ENCODE data around the gene INHA.

INHA gene

DNA sequence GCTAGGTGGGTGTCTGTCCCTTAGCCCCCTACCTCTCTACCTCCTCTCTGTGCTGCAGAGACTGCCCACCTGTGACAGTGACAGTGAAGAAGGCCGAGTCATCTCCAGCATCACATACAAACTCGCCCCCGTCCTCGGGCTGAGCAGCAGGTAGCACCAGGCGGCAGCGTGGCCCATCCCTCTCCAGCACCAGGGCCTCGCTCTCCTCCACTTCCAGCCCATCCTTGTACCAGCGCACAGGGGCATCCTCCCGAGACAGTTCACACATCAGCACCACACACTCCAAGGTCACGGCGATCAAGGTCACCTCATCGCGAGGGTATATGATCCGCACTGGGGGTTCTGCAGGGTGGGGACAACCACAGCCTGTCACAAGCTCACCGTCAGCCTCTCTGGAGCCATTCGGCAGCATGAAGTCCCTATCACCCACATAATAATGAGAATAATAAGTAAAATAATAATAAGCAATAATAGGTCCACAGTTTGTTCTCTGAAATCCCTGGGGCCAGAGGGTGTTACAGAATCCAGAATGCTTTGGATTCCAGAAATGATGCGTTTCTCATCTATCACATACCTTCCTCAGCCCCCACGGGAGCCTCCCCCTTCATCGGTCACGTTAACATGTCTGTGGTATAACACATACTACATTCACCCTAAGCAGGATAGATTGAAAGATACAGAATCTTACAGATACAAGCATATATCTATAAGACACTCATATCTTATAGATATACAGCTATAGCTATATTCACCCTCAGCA lies 12.8 kb upstream of the INHA start:
- DNase-seq (ENCODE audit: low read depth): peak; percentile 36

DNA sequence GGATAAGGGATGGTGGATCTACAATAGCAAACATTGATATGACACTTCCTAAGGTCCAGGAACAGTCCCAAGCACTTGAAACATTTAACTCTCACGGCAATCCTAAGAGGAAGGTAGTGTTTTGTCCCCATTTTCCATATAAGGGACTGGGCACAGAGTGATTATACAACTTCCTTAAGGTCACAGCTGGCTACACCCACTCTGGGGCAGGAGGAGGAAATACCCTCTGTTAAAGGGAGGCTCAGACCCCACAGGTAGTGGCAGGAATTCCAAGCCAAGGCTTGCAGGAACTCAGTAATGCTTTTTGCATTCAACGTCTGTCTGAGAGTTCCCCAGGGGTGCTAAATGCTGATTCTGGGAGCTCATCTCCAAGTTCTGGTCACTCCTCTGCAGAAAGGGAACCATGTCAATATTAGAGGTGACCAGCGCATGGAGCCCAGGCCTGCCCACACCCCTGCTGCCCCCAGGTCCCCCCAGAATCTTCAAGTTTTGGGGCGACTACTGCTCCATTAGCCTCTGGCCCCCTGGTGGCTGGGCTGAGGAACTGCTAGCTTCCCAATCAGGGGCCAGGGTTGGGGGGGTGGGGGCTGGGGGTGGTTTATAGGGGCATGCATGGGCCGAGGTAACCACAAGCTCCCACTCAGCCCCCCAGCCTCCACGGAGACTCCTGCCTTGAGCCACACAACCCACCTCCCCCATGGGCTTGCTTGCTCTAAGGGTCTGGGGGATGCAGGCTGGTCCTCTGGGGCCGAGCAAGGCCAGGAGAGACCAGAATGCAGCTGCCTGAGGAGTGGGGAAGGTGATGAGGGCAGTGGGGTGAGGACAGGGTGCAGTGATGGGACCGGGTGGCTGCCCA lies 11.8 kb upstream of the INHA start:
- DNase-seq (ENCODE audit: low read depth): no peak

DNA sequence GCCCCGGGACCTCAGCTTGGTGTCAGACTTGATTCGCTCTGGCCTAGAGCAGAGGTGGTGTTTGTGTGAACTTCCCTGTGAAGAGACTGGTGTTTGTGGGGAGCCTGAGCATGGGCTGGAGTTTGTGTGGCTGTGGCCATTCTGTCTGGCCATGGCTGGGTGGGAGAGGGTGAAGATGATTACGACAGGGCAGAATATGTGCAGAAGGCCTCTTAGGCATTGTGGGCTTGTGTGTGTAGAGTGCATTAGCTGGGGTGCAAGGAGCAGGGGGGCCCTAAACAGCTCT lies 11.3 kb upstream of the INHA start:
- DNase-seq (ENCODE audit: low read depth): no peak

DNA sequence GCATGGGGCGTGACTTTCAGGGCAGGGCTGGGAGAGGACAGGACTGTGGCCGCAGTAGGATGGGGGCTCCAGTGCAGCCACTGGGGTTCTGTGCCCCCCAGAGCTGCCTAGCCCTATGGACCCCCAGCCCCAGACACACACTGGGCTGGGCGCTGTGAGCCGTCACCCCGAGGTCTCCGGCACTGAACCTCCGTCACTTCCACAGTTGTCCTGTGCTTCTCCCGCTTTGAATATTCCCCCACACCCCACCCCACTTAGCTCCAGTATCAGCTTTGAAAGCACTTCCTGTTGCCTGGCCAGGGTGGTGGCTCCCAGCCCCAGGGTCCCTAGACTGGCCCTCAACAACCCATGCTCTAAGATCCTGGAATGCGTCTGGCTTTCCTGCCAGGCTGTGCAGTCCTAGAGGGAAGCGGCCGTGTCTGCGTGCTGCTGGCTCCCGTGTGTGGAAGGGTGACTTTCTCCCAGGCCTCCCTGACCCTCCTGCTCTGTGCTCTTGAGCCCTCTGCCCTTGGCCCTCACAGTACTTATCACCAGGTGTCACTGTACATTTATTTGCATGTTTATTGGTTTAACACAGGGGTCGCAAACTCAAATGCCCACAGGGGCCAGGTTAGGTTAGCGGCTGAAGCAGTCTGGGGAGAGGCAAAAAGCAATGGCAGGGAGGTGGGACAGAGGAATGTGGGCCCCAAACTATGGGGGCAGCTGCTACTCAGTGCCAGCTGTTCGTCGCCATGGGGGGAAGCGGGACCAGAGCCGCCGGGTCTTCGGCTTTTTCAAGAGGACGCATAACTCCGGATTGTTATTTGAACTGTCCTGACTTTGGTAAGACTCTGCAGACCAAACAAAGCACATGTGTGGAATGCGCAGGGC lies 10.7 kb upstream of the INHA start:
- DNase-seq (ENCODE audit: low read depth): no peak

DNA sequence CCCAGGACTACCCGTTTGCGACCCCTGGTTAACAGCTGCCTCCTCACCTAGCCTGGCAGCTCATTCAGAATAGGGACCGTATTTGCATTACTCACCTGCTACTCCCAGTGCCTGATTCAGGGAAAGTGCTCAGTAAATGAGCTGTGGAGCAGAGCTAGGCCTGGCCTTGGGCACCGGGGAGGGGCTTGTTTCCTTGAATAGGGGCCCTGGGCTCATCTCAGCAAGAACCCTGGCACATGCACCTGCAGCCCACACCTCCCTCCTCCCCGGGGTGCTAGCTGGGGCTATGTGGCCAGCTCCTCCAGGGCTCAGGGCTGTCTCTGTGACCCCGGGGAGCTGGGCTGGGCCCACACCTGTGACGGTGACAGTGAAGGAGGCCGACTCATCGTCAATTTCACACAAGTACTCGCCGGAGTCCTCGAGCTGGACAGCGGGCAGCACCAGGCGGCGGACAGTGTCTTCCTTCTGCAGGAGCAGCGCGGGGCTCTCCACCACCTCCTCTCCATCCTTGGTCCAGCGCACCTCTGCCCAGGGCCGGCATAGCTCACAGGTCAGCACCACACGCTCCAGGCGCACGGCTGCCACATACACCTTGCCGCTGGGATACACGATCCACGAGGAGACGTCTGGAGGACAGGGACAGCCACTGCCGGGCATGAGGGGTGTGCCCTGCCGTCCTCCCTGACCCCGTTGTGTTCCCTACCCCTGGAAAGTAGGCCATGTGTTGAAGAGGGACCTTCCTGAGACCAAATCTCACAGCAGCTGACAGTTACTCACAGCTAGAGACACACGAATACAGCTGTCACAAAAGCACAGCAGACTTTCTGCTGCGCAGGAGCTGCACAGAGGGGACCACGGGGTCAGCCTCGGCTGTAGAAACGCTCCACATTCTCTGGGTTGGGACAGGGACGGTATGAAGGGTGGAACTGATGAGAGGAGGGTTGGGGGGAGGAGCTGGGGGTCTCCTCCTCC lies 9.8 kb upstream of the INHA start:
- DNase-seq (ENCODE audit: low read depth): no peak

DNA sequence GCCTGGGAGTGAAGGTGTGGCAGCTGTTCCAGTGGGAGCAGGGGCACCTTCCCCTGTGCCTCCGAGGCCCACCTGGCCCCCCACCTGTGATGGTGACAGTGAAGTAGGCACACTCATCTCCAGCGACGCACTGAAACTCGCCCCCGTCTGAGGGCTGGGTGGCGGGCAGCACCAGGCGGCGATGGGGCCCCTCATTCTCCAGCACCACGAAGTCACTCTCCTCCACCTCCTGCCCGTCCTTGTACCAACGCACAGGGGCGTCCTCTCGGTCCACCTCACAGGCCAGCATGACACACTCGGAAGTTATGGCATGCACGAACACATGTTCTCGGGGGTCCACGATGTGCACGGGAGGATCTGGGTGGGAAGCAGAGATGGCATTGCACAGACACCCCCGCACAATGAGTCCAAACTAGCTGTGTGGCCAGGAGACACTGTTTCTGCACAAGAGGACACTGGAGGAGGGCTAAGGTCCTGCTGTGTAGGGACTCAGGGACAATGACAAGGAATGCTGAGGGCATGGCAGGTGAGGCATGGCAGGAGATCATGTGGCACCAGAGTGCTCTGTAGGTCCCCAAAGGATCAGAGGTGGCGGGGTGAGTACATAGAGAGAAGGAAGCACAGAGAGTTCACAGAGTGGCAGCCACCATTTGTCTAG lies 8.7 kb upstream of the INHA start:
- DNase-seq (ENCODE audit: low read depth): no peak

DNA sequence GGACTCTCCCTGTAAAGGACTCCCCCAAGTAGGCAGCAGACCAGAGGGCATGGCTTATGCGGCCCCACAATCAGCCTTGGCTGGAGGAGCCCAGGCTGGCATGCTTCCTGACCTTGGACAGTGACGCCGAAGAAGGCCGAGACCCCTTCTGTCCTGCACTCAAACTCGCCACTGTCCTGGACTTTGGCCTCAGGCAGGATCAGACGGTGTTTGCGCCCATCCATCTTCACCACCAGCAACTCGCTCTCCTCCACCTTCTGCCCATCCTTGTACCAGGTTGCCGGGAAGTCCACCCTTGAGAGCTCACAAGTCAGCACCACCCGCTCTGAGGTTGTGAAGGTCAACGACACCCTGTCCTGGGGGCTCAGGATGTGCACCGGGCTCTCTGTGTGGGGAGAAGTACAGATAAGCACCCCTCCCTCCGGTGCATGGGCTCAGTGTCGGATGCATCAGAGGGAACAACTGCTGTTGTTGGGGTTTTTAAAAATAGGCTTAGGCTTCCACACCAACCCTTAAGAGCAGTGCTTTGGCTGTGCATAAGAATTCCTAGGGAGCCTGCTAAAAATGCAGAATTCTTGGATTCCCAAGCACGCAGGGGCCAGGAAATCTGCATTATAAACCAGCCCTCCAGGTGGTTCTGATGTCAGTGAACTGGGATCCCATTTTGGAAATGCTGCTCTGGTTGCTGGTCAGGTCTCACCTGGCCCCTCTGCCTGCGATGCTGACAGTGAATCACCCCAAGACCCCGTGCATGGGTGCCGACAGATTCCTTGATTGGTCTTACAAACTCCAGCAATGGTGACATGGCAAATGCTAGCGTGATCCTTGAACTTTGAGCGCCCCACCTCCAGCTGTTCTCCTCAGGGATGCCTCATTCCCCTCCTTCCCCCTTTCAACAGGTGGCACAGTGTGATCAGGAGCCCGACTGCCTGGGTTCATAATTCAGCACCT lies 6.7 kb upstream of the INHA start:
- no peak for DNase-seq (ENCODE audit: low read depth)

DNA sequence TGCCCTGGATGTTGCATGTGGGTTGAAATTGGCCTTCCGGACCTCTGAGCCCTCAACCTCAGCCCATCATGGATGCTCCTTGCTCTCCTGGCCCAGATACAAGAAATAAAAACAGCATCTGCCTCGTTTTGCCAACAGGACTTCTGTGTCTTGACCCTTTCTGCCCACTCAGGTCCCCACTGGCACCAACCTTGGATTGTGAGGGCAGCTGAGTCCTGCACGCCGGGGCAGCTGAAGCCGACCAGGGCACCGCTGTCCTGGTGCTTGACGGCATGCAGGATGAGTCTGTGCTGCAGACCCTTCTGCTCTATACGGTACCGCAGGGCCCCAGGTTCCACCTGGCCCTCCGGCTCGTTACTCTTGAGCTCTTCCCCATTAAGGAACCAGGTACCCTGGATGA lies 5.5 kb upstream of the INHA start:
- DNase-seq (ENCODE audit: low read depth): no peak

DNA sequence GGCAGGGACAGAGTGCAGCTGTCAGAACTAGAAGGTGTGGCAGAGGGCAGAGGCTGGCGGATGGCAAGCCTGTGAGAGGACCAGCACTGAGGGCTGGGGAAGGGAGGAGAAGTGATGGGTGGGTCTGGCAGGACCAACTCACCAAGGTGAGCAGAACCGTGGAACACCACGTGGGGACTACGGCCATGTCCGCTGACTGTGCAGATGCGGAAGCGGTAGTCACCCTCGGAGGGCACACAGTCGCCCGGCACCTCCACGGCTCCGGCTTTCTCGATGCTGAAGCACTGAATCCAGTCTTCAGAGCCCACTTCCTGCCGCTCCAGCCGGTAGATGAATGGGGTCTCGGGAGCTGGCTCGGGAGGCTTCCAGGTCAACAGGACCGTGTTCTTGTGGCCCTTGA lies 5.0 kb upstream of the INHA start:
- DNase-seq (ENCODE audit: low read depth): no peak

DNA sequence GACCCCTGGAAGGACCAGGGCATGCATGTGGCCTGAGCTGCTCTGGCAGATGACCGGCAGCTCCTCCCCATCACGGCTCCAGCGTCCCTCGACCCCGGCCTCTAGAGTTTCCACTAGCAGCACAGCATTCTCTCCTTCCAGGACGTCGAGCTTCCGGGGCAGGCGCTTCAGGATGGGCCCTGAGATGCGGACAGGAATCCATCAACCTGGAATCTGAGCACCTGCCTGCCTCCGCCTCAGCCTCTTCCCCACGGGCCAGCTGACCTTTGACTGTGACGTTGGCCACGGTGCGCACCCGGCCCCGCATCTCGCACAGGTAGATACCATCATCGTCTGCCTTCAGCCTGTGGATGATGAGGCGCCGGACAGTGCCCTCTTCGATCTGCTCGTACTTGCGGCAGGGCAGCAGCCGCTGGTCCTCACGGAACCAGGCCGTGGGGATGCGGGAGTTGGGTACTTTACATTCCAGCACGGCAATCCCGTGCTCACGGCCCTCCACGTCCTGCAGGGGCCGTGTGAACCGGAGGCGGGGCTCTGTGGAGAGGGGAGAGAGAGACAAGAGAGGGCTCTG lies 4.2 kb upstream of the INHA start:
- no peak for DNase-seq (ENCODE audit: low read depth)

DNA sequence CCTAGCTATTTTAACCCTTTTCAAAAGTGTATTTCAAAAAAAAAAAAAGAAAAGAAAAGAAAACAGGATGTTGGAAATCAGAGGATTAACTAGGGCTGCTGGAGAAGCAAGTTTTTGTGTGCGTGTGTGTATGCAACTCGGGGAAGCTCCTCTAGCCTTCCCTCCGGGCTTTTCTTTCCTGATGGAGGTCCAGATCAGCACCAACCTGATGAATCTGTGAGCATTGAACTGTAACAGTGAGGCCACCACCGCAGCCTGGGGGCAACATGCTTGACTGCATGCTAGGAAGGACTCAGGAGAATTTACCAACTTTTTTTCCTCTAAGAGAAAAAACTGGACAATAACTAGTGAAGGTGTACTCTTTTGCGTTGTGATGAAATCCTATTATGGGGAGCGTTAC lies 3.1 kb upstream of the INHA start:
- DNase-seq (ENCODE audit: low read depth): no peak

DNA sequence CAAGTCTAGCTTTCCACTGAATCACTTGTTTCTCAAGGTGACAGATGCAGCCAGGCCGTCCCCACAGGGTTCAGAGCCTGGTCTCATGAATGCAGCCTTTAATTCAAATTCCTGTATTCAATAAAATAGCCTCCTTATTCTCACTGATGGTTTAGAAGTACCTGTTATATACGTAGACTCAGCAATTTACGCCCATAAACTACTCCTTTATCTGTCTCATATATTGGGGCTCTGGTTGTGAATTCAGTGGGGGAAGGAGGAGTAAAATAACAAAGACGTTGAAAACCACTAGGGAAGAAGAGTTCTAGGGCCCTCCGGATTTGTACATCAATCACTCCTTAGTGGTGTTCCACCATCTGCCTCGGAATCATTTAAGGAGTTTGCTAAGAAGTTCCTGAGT lies 2.5 kb upstream of the INHA start:
- no peak for DNase-seq (ENCODE audit: low read depth)

DNA sequence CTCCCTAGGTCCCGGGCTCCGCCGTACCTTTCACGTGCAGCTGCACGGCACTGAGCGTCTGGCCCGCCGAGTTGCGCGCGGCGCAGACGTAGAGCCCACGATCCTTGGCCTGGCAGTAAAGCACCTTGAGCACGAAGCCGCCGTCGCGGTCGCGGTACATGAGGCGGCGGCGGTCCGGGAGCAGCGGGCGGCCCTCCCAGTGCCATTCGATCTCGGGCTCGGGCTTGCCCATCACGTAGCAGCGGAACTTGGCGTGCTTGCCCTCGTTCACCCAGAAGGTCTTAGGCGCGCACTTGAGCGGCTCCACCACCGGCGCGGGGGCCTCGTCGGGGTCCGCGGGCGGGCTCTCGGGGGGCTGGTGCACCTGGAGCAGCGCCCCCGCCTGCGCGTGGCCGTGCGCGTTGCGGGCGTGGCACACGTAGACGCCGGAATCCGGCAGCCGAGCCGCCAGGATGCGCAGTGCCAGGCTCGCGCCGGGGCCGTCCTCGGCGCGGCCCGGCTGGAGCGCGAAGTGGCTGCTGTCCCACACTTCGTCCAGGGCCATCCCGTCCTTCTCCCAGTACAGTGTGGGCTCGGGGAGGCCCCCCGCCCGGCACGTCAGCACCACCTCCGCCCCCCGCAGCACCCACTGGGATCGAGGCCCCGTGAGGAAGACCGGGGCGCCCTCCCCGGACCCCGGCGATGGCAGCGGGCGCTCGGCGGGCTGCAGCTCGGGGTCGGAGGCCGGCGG lies 1.8 kb upstream of the INHA start:
- peak; percentile 56 for DNase-seq (ENCODE audit: low read depth)

DNA sequence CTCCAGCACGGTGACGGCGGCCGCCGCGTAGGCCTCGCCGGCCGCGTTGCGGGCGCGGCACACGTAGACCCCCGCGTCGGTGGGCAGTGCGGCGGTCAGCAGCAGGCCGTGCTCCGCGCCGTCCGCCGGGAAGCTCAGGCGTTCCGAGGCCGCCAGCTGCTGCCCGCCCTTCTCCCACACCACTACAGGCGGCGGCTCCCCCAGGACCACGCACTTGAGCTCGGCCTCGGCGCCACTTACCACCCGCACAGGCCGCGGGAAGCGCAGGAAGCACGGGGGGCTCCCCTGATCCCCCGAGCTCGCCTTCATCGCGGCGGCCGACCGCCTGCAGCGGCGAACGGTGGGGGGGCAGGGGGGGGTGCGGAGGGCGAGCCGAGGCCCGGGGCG lies 1.2 kb upstream of the INHA start:
- DNase-seq (ENCODE audit: low read depth): peak; percentile 33

DNA sequence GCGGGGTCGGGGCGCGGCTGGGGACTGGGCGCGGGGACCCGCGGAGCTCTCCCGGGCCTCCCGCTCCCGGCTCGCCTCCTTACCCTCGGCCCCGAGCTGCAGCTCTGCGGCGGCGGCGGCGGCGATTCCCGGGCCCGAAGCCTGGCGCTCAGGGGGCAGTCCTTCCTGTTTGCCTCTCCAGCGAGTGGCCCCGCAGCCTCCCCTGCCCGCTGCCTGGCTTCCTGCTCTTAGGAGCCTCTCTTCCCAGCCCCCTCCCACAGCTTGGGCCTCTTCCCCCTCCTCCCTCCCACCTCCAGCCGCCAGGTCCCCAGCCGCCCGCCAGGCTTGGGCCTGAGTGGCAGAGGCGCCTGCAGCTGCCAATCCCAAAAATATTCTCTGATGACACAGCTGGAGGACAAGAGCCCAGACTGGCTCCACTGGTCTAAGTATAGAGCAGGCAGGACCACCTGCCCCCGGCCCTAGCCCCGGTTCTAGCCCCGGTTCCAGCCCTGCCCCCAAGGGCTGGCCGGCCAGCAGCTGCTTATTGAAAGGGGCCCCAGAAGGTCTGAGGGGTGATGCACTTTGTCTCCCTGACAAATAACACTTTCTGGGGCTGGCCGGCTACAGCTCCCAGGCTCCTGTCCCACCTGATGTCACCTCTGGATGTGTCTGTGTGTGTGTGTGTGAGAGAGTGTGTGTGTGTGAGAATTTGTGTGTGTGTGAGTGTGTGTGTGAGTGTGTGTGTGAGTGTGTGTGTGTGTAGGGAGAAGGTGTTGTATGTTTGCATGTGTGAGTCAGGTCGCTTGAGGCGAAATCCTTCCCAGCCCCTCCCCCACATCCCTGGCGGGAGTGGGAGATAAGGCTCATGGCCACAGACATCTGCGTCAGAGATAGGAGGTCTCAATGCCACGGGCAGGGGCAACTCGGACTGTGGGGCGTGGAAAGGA lies 536 bp upstream of the INHA start, which contains the start of gene OBSL1:
Gene OBSL1 (minus strand): TSS at position 229 of the 926 bp plus-strand sequence. CDS start 307 bp downstream, outside the sequence.
- peak; percentile 83 for DNase-seq (ENCODE audit: low read depth)

DNA sequence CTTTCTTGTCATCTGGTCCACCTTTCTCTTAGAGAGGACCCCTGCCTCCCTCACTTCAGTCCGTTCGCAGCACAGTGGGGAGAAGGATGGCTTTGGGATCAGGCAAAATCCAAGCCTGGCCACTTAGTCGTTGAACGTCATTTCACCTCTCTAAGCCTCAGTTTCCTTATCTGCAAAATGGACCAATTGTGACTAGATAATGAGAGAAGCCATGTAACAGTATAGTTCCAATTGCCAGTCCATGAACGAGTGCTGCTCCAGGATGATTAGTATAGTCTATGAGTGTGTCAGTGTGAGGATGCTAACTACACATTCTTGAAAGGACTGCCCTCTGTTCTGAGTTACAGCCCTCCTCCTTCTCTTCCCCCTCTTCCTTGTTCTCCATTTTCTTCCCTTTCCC lies 1.1 kb downstream of the INHA start:
- DNase-seq (ENCODE audit: low read depth): no peak

DNA sequence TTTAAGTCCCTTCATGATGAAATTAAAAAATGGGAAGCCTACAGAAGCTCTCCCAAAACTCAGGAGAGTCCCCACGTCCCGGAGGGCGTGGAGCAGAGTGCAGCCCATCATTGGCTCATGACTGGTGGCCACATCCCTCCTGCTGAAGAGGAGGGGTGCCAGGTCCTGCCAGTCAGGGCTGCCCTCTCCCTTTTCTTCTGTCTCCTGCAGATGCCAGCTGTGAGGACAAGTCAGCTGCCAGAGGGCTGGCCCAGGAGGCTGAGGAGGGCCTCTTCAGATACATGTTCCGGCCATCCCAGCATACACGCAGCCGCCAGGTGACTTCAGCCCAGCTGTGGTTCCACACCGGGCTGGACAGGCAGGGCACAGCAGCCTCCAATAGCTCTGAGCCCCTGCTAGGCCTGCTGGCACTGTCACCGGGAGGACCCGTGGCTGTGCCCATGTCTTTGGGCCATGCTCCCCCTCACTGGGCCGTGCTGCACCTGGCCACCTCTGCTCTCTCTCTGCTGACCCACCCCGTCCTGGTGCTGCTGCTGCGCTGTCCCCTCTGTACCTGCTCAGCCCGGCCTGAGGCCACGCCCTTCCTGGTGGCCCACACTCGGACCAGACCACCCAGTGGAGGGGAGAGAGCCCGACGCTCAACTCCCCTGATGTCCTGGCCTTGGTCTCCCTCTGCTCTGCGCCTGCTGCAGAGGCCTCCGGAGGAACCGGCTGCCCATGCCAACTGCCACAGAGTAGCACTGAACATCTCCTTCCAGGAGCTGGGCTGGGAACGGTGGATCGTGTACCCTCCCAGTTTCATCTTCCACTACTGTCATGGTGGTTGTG lies 2.6 kb downstream of the INHA start:
- no peak for DNase-seq (ENCODE audit: low read depth)

Measured in EH (cell line).